ENCODE measurements around the gene TXLNA.
A peak's percentile ranks its signal among the peaks of the same experiment; 100 is the strongest.

Gene TXLNA

GRCh38 chr1:32215629-32216480, 36.4 kb downstream of the TXLNA start:
- peak; percentile 32 for DNase-seq

- no peak for DNase-seq
Measured at GRCh38 chr1:32216566-32216965, 37.1 kb downstream of the TXLNA start.

DNA sequence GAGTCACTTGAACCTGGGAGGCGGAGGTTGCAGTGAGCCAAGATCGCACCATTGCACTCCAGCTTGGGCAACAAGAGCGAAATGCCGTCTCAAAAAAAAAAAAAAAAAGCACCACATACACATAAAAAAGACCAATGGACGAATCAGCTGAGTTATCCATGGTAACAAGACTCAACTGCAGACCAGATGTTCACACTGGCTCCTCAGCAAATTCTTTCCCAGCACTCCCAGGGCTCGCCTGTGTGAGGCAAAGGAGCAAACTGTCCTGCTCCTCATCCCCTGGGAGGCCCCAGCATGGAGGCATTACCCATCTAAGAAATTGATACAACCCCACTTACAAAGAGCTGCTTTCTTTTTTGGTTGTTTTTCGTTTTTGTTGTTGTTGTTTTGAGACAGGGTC, 39.5 kb downstream of the TXLNA start:
- no peak for DNase-seq

- no peak for DNase-seq
Measured at GRCh38 chr1:32220746-32221580, 41.5 kb downstream of the TXLNA start.

- no peak for DNase-seq
Measured at GRCh38 chr1:32221581-32221979, 42.1 kb downstream of the TXLNA start.

- peak; percentile 72 for DNase-seq
Measured at GRCh38 chr1:32221980-32222755, 42.7 kb downstream of the TXLNA start, which contains the start of the genes EIF3I and TMEM234. EIF3I (plus strand) TSS chr1:32222407; CDS start chr1:32222442, 35 bp downstream. TMEM234 (minus strand) TSS chr1:32222353; CDS start chr1:32222322, 31 bp downstream.

DNA sequence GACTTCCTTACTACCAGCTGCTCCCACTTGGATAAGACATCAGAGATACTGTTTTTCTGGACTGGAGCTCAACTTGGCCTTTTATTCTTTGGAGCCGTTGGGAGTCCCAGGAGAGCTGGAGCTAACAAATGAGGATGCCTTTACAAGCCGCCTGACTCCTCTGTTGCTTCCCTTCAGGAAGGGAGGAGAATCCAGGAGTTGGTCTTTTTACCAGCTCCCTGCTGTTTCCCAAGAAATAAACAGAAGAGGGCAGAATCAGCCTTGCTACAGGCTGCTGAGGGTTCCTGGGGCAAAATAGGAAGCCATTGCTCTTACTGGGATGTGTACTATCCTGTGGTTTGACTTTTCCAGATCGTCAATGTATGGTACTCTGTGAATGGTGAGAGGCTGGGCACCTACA, 44.2 kb downstream of the TXLNA start:
- no peak for DNase-seq

- DNase-seq: no peak
Measured at GRCh38 chr1:32224285-32224684, 44.8 kb downstream of the TXLNA start.

GRCh38 chr1:32228771-32229170, 49.3 kb downstream of the TXLNA start:
- DNase-seq: no peak

- no peak for DNase-seq
Measured at GRCh38 chr1:32231843-32232432, 52.5 kb downstream of the TXLNA start.

GRCh38 chr1:32232558-32233304, 53.3 kb downstream of the TXLNA start:
- no peak for DNase-seq

DNA sequence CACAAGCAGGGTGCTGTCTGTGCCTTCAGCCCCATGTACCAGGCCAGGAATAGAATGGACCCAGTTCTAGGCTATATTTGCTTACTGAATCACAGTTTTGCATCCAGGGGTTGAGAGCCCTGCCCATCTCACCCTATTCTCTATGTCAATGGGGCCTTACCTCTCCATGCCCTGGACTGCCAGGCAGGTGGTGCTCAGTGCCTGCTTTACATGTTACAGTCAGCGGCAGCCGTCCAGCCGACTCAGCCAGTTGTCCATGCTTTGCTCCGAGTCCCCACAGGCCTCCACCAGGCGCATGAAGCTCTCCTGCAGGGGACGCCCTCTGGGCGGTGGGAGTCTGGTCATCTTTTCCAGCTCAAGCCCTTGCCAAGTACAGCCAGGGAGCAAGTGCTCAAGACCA, 55.3 kb downstream of the TXLNA start:
- DNase-seq: no peak

DNA sequence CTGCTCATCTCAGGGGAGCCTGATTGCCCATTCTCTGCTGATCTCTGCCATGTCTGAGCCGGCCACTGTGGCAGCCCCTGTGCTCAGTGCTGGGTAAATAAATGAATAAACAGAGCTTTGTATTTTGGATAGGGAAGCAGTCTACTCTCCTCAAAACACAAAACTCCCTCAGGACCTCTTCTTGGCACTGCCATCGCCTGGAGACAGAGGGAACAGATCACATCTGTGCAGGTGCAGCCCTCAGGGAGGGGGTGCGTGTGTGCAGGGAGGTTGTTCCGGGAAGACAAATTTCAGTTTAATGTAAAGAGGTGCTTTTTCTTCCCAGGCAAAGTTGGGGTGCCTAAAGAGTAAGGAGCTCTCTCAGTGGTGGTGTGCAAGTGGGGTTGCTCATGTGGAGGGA, 59.9 kb downstream of the TXLNA start:
- no peak for DNase-seq

DNA sequence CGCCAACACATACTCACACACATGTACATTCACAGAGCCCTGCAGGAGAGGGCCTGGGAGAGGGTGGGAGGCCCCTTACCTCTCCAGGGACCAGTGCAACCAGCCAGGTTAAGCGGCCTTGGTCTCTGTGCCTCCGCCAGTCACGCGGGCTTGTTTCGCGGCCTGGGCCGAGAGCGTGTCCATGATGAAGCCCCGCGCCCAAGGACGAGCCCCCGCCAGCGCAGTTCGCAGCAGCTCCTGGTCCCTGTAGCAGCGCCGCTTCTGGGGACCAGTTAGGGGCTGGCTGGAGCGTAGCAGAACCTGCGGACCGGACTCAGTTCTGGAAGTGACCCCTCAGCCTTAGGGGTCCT, 60.3 kb downstream of the TXLNA start:
- no peak for DNase-seq

- no peak for DNase-seq
Measured at GRCh38 chr1:32240140-32240951, 60.9 kb downstream of the TXLNA start.

DNA sequence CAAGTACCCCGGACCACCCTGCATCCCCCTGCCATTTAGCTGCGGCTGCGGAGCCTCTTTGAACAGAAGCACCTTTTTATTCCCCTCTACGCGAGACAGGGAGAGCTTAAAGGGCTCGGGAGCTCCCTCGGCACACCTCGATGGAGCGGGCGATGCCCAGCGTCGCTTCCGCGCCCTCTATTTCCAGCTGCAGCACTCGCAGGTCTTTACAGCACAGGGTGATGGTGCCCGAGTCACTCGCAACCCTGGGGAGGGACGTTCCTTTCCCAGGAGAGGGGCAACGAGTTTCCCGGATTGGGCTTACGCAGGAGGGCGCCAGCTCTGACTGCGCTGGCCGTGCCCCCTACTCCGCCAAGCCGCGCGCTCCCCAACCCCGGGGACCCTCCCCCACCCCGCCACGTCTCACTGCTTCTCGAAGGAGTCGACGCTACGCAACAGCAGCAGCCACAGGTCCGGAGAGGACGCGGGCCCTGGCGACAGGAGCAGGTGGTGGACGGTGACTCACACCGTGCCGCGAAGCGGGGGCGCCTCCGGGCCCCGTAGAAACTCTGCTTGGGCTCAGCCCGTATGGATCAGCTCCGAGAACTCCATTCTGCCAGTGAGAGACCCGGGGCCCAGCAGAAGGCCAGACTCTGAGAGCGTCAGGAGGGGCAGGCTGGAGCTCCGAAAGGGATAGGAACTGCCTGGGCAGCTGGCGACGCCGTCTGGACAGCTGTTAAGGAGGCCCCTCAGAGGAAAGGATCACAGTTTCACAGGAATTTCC, 61.7 kb downstream of the TXLNA start:
- DNase-seq: no peak

DNA sequence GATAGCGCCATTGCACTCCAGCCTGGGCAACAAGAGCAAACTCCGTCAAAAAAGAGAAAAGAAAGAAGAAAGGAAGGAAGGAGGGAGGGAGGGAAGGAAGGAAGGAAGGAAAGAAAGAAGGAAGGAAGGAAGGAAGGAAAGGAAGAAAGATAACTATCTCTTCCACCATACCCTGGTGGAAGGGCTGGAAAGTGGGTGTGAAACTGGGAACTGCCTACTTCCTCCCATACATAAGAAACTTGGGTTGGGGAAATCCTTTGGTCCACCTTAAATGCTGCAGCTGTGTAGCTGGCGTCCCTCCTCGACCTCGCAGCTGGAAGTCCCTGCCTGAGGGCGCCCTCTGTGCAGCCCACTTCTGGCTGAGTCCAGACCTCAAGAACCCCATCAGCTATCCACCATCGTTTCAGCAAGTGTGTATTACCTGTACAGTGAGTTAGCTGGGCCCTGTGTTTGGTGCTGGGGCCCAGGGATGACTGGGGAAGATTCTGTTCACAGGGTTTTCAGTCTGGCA, 62.9 kb downstream of the TXLNA start:
- no peak for DNase-seq

GRCh38 chr1:32246888-32247273, 67.4 kb downstream of the TXLNA start, which contains the start of gene FAM167B:
FAM167B (plus strand) TSS chr1:32247222; CDS start chr1:32247422, 200 bp downstream.
- no peak for DNase-seq

DNA sequence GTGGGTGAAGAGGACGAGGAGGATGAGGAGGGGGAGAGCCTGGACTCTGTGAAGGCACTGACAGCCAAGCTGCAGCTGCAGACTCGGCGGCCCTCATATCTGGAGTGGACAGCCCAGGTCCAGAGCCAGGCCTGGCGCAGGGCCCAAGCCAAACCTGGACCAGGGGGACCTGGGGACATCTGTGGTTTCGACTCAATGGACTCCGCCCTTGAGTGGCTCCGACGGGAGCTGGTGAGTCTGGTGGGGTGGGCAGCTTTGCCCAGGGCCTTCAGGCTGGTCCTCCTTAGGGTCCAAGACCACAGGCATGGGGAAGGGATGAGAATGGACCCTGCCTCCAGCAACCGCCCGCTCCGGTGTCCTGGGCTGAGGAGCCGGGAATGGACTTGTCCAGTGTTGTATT, 68.0 kb downstream of the TXLNA start:
- no peak for DNase-seq

Data from T1000 (cell line).